ENCODE measurements around the gene TC2N. TPM values are rescaled to one million over a fixed set of nuclear protein-coding genes. Genes with fewer than 3 reads are reported as not detected.

TC2N gene
- total and polyA plus RNA-seq, 2 experiments from 2014 or later: 10.0 to 35.0 TPM

DNA sequence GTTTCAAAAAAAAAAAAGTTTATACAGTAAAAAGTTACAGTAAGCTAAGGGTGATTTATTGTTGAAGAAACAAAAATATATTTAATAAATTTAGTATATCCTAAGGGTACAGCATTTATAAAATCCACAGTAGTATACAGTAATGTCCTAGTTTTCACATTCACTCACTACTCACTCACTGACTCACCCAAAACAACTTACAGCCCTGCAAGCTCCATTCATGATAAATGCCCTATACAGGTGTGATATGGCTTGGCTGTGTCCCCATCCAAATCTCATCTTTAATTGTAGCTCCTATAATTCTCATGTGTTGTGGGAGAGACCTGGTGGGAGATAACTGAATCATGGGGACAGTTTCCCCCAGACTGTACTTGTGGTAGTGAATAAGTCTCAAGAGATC lies 61.7 kb downstream of the TC2N start:
- Histone ChIP-seq H3K27ac (ENCODE audit: low read depth) (no peak overlapping the region), H3F3A (replicated peaks; ENCODE audit: low read depth) (no peaks in the 10 kb centered on the region), H3K4me3 (no peak overlapping the region), H4K20me1 (replicated peaks; ENCODE audit: insufficient read depth) (no peaks in the 10 kb centered on the region), H2AFZ (no peak overlapping the region), H3K4me2 (no peak overlapping the region), H3K9me2 (ENCODE audit: insufficient read depth) (no peaks in the 10 kb centered on the region), H3K79me2 (replicated peaks; ENCODE audit: insufficient read depth) (no peaks in the 10 kb centered on the region), H3K36me3 (ENCODE audit: insufficient read depth) (peaks cover 32% of the 10 kb centered on the region), H3K4me1 (ENCODE audit: insufficient read depth) (no peaks in the 10 kb centered on the region), H3K27me3 (ENCODE audit: insufficient read depth) (no peaks in the 10 kb centered on the region)
- Mint-ChIP-seq H3K9me3 (peaks cover 40% of the 10 kb centered on the region), H3K36me3 (ENCODE audit: low read depth) (peaks cover 50% of the 10 kb centered on the region), H3K27me3 (ENCODE audit: insufficient read depth, low read depth, poor library complexity) (peaks cover 1% of the 10 kb centered on the region), H3K27ac (no peak overlapping the region), H3K4me1 (no peaks in the 10 kb centered on the region), H3K4me3 (no peak overlapping the region)
- TF ChIP-seq ZNF331 (CRISPR knock-in tag; IDR thresholded peaks at IDR 0.05; ENCODE audit: low read depth) (no peak), EZH2 (IDR thresholded peaks at IDR 0.05; ENCODE audit: low read depth, unreplicated experiment) (no peak), CTCF (conservative IDR thresholded peaks at IDR 0.05; ENCODE audit: low read depth in 2 of 2) (no peak), JUNB (IDR thresholded peaks at IDR 0.05; ENCODE audit: unreplicated experiment) (no peak), NANOG (IDR thresholded peaks at IDR 0.05; ENCODE audit: borderline replicate concordance) (no peak), CREB1 (CRISPR knock-in tag; IDR thresholded peaks at IDR 0.05; ENCODE audit: low read depth) (no peak), EZH2phosphoT487 (IDR thresholded peaks at IDR 0.05; ENCODE audit: unreplicated experiment) (no peak), POLR2AphosphoS5 (IDR thresholded peaks at IDR 0.05; ENCODE audit: low read depth) (no peak), ZNF462 (CRISPR knock-in tag; IDR thresholded peaks at IDR 0.05) (no peak), ZNF114 (CRISPR knock-in tag; IDR thresholded peaks at IDR 0.05) (no peak), STAT1 (IDR thresholded peaks at IDR 0.05; ENCODE audit: unreplicated experiment) (no peak)
- TF ChIP-seq, protein P1, sequence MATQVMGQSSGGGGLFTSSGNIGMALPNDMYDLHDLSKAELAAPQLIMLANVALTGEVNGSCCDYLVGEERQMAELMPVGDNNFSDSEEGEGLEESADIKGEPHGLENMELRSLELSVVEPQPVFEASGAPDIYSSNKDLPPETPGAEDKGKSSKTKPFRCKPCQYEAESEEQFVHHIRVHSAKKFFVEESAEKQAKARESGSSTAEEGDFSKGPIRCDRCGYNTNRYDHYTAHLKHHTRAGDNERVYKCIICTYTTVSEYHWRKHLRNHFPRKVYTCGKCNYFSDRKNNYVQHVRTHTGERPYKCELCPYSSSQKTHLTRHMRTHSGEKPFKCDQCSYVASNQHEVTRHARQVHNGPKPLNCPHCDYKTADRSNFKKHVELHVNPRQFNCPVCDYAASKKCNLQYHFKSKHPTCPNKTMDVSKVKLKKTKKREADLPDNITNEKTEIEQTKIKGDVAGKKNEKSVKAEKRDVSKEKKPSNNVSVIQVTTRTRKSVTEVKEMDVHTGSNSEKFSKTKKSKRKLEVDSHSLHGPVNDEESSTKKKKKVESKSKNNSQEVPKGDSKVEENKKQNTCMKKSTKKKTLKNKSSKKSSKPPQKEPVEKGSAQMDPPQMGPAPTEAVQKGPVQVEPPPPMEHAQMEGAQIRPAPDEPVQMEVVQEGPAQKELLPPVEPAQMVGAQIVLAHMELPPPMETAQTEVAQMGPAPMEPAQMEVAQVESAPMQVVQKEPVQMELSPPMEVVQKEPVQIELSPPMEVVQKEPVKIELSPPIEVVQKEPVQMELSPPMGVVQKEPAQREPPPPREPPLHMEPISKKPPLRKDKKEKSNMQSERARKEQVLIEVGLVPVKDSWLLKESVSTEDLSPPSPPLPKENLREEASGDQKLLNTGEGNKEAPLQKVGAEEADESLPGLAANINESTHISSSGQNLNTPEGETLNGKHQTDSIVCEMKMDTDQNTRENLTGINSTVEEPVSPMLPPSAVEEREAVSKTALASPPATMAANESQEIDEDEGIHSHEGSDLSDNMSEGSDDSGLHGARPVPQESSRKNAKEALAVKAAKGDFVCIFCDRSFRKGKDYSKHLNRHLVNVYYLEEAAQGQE (IDR thresholded peaks at IDR 0.05; ENCODE audit: unreplicated experiment): no peak
- TF ChIP-seq, protein P2, sequence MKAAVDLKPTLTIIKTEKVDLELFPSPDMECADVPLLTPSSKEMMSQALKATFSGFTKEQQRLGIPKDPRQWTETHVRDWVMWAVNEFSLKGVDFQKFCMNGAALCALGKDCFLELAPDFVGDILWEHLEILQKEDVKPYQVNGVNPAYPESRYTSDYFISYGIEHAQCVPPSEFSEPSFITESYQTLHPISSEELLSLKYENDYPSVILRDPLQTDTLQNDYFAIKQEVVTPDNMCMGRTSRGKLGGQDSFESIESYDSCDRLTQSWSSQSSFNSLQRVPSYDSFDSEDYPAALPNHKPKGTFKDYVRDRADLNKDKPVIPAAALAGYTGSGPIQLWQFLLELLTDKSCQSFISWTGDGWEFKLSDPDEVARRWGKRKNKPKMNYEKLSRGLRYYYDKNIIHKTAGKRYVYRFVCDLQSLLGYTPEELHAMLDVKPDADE (IDR thresholded peaks at IDR 0.05): no peak
- DNase-seq (ENCODE audit: low spot score) (no peak), ATAC-seq (no peak)

All from GM23338 (cell line).